ENCODE results near the gene ADAMTS15.

Gene ADAMTS15

GRCh38 chr11:130418210-130418609, 30.2 kb upstream of the ADAMTS15 start:
- no peak for DNase-seq

DNA sequence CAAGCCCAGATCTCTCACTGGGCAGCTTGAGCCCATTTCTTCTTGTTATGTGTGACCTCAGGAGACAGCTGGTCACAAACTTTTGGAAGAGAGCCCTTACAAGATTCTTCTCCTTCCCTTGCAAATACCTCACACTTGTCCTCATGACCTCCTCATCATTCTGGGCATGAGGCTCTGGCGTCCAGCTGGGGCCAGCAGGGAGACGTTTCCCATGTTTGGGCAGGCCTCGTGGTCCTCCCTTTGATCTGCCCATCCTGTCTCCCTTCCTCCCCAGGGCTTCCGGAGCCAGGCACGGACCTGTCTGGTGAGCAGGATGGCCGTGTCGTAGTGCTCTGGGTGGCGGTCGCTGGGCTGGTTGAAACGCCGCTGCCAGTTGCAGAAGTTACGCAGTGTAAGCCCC, 29.7 kb upstream of the ADAMTS15 start:
- no peak for DNase-seq

DNA sequence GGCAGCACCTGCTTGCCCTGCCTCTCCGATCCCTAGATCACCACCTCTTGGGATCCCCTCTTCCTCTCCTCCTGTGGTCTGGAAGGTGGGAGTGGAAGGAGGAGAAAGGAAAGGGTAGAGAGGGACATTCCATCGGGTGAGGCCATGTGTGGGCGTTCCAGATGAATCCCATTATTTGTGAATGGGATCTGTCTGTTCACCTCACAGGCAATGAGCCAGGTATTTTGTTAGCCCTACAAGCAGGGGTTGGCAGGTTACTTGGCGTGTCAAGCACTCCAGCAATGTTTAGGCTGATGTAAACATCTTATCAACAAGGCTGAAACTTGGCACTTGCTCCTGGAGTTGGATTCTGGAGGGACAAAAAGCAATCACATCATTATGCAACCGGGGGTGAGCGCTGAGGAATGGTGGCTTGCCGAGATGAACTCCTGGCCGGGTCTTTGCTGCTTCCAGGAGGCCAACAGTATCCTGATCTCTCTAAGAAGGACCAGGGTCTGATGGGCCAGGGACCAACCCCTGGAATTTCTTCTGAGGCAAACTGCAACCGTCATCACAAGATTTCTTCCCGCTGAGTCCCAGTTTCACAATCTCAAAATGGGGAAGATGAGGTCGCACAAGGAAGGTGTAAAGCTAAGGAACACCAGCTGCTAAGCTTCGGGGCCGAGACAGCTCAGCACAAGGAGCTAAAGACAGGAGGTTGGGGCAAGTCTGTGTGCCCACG, 27.8 kb upstream of the ADAMTS15 start:
- no peak for DNase-seq

- no peak for DNase-seq
Measured at GRCh38 chr11:130421199-130421585, 27.3 kb upstream of the ADAMTS15 start.

DNA sequence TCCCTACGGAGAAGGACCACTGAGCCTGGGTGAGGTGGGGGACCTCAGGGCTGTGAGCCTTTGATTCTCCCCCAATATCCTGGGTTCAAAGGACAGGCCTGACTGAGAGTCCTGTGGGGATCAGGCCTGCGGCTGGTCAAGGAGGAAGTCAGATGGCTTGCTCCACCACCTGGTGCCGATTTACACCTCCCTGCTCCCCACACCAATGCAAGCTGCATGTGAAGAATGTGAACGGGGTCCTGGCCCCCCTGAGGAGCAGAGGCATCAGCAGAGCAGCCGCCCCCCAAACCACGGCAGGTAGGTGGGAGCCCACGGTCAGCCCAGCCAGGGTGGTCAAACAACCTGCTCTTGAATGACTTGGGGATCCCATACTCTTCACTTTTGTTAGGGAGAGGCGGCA, 26.7 kb upstream of the ADAMTS15 start:
- no peak for DNase-seq

DNA sequence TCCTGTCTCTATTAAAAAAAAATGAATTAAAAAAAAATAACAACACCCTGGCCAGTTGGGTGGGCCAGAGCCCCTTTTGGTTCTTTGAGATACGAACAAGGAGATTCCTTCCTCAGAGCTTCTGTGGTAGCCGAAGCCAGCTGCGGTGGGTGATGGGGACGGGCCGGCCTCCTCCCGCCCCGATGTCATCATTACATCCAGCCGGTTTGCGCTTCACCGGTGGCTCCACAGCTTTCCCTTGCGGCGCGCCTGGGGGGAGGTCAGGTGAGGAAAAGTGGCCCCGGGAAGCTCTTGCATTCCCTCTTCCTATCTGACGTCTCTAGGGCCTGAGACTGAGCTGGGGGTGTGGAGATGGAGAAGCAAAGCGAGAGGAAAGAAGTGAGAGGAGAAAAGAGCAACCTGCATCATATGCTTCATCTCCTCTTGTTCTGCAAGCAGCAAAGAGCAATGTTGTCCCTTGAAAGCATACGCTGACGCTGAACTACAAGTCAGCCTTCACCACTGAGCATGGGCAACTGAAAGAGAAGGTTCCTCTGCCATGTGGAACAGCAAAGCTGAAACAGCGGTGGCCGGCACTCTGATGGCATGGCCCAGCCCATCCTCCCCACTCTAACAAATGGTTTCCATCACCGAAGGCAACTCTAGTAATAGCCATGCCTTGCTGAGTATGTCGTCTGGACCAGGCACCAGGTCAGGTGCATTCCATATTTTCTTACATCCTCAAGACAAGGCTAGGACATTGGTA, 26.0 kb upstream of the ADAMTS15 start:
- no peak for DNase-seq

DNA sequence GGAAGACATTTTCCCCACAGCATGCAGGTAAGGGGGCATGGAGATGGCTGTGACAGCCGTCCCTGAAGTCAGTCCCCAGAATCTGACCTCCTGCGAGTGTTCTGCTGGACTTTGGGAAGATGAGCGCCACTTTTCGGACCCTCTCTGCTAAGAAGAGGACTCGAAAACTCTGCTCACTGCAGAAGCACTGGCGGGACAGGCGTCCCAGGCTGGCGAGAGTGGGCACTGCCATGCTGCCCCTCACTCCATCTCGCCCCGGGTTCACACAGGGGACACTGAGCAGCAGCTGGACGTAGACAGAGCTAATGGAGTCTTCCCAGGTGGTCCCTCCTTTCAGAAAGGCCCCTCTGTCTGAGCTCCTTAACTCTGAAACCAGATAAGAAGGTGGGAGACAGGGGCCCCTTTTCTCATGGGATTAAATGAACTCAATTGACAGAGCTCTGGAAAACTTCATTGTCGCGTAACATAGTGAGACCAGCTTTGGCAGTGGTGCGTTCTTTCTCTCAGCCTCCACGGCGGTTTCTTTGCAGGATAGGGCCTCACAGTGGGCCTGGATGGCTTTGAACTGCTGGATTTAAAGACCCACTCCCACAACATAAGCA, 24.8 kb upstream of the ADAMTS15 start:
- no peak for DNase-seq

GRCh38 chr11:130424613-130425140, 23.8 kb upstream of the ADAMTS15 start:
- DNase-seq: no peak

GRCh38 chr11:130425156-130425555, 23.3 kb upstream of the ADAMTS15 start:
- DNase-seq: no peak

DNA sequence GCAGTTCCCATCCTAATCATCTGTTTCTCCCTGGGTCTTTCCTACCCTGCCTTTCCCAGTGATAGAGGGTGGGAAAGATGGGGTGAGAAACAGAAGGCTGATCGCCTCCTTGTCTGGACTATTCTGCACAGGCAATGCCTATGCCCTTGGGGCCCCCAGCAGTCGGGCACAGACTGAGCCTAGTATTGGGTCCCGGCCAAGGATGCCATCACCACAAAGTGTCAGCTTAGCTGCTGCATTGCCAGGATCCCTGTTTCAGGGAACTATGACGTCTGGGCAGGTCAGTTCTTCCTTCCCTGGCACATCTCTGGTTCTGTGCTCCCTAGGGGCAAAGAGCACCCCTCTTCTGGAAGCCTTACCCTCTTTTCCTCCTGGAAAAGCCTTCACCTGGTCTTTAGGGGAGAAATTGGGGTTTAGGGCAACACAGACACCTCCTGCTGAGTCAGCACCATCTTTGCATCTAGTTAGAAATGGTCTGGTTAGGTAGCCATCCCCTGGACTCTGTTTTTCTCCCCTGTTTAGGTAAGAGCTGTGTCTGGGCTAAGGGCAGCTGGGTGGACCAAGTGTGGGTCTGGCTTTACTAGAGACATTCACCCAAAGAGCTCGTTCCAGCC, 22.1 kb upstream of the ADAMTS15 start:
- no peak for DNase-seq

GRCh38 chr11:130426837-130427341, 21.6 kb upstream of the ADAMTS15 start:
- DNase-seq: no peak

DNA sequence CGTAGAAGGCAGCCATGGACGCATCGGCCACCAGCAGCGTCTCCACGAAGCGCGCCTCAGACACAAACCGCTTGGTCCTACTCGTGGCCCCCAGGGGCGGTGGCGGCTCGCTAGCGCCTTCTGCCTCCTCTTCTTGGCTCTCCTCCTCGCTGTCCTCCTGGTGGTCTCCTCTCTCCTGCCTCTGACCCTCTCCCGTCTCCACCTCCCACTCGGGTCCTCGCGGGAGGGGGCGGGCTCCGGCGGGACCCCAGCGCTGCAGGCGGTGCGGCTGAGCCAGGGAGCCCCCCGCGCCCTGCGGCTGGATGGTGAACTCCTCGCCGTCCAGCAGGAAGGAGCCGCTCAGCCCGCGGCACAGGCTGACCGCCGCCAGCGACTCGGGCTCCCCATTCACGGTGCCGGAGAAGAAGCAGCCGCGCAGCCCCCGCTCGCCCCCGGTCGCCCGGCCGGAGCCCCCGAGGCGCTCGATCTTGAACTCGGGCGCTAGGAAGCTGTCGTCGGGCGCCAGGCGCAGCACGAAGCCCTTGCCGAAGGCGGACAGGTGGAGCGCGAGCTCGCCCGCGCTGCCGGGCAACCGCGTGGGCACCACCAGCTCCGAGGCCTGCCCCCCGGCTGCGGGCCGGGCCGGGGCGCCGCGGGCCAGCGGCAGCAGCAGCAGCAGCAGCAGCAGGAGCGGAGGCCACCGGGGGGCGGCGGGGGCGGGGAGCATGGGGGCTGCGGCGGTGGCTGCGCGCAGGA, 20.7 kb upstream of the ADAMTS15 start:
- no peak for DNase-seq

- DNase-seq: no peak
Measured at GRCh38 chr11:130428316-130429119, 19.9 kb upstream of the ADAMTS15 start, which contains the start of gene ADAMTS8. Gene ADAMTS8, minus strand, starts transcription at chr11:130428609. Its CDS starts 323 bp downstream, at chr11:130428286.

DNA sequence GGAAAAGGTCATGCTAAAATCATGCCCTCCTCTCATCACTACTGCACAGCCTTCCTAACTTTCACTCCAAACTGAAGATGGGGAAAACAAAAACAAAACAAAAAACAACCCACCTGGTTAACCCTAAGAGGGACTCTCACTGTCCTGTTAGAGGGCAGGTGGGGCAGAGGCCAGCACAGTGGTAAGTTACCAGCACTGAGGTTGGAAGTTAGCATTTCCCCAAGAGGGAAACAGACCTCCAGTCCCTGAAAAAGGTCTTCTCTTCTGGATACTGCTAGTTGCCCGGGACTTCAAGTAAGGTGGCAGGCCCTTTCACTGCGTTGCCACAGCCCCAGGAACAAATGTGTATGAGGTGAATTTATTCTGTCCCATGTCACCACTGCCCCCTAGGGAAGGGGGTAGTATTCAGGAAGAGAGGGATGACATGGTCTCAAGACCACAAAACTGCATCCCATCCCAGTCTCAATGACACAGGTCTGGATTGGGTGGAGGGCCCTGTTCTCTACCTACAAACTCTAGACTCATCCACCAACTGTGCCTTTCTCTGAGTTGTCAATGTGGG, 19.2 kb upstream of the ADAMTS15 start:
- no peak for DNase-seq

GRCh38 chr11:130429983-130430382, 18.5 kb upstream of the ADAMTS15 start:
- DNase-seq: no peak

- peak; percentile 76 for DNase-seq
Measured at GRCh38 chr11:130431331-130431773, 17.1 kb upstream of the ADAMTS15 start.

DNA sequence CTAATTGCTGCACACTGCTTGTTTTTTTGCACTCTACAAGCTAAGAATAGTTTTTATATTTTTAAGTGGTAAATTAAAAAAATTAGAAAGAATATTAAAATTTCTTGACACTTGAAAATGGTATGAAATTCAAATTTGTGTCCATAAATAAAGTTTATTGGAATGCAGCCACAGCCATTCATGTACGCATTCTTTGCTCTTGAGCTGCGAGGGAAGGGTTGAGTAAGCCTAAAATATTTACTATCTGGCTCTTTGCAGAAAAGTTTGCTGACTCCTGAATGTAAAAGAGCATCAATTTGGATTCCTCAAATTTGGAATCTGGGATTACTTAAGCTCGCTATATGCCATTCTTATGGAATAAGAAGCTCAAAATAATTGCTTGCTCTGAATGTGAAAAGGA, 16.6 kb upstream of the ADAMTS15 start:
- no peak for DNase-seq

DNA sequence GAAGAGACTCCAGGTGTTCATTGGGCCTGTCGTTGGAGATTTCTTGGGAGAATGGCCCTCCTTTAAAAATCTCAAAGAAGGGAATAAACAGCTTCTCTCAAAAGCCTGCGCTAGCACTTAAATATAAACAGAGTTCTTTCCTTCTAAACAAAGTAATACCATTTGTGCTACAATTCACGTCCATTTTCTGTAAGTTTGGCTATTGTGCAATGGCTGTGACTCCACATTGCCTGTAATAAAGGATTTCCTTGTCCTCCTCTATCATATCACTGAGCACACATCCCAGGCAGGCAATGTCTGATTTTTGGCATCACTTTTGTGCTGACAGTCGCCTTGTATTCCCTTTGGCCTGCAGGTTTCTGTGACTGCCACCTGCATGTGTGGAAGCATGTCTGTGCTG, 15.1 kb upstream of the ADAMTS15 start:
- DNase-seq: no peak

DNA sequence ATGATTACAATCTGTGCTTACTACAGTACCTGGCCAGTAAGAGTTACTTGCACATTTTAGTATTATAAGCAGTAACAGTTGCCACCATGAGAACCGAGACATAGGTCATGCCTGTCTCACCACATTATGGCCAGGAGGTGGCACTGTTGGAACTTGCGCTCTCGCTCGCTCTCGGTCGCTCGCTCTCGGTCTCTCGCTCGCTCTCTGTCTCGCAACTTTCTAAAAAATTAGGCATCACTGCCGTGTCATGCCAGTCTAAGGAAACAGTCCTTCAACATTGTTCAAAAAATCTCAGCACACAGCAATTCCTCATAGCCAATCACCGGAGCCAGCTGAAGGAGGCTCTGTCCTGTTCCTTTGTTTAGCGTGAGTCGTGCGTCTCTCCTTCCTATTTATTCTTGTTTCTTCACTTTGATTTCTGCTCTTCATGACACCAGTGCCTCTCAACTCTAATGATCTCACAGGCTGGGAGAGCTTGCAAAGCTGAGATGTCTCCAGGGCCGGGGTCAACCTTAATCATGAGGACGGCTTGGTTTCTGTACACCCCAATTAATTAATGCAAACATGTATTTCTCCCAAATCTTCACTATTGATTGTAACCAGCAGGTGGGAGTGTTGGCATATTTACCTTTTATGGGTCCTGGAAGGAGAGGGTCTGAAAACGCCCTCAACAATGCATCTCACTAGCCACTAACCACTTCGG, 13.8 kb upstream of the ADAMTS15 start:
- peak; percentile 77 for DNase-seq

GRCh38 chr11:130435671-130436070, 12.8 kb upstream of the ADAMTS15 start:
- no peak for DNase-seq

All from CD4-positive, alpha-beta T cell treated with Interleukin-17A for 1 hour (primary cell).